Purkinje cell (primary cell): ENCODE results near the gene PCDH15. TPM values are rescaled to one million over a fixed set of nuclear protein-coding genes. Genes with fewer than 3 reads are reported as not detected.

Experiments used
- polyA plus RNA-seq: library from polyadenylated mRNA; unstranded; fragments of >200 nt; fragmentation: Nextera tagmentation; gene quantifications from 2 replicates; pipeline ENCODE4 v1.2.1, GENCODE V29; 2014

The PCDH15 gene
- 0.29 and 2.6 TPM in 2 replicates for polyA plus RNA-seq

GRCh38 chr10:54800741-54801421 is at the start of gene PCDH15:
Gene PCDH15, minus strand, starts transcription at chr10:54801231. Its CDS starts 136,969 bp downstream, at chr10:54664262.

